GM12878 (cell line): ENCODE measurements around the gene TBX10. TPM values are rescaled to one million over a fixed set of nuclear protein-coding genes. Genes with fewer than 3 reads are reported as not detected.

Experiments
- CHD2 ChIP-seq: IDR thresholded peaks from 2 replicates; pipeline ENCODE4 v1.6.1; 2011; ENCODE audit warnings: low read depth, low read length, improper control_type of control experiment, borderline replicate concordance
- EP300 ChIP-seq, 2 experiments: fragments of 150-350 bp in 1 of 2; IDR thresholded peaks; 2 replicates each; pipeline ENCODE4 v1.6.1; 2011 to 2012; ENCODE audit warnings: low read depth in 2 of 2, low read length in 2 of 2, borderline replicate concordance in 1 of 2, improper control_type of control experiment in 1 of 2, inconsistent platforms in 1 of 2; ENCODE audit not compliant: control insufficient read depth in 1 of 2
- ESRRA ChIP-seq: IDR thresholded peaks from 2 replicates; pipeline ENCODE4 v1.6.1; 2012; ENCODE audit warnings: mild to moderate bottlenecking, low read length, improper control_type of control experiment
- EZH2 ChIP-seq: IDR thresholded peaks from 2 replicates; pipeline ENCODE4 v1.6.1; 2012; ENCODE audit warnings: low read depth, mild to moderate bottlenecking, control low read depth, inconsistent platforms, low read length, borderline replicate concordance; ENCODE audit not compliant: control insufficient read depth
- FOS ChIP-seq: IDR thresholded peaks from 3 replicates; pipeline ENCODE4 v1.6.1; 2011; ENCODE audit warnings: borderline replicate concordance; ENCODE audit not compliant: insufficient read length; ENCODE audit errors: extremely low read depth
- FOXM1 ChIP-seq: IDR thresholded peaks from 2 replicates; pipeline ENCODE4 v1.6.1; 2012; ENCODE audit warnings: low read depth, mild to moderate bottlenecking, inconsistent platforms, low read length, moderate library complexity
- IRF4 ChIP-seq: IDR thresholded peaks from 2 replicates; pipeline ENCODE4 v1.6.1; 2011; ENCODE audit warnings: low read depth, low read length
- JUND ChIP-seq: IDR thresholded peaks from 2 replicates; pipeline ENCODE4 v1.6.1; 2012; ENCODE audit warnings: low read depth, mild to moderate bottlenecking, low read length, improper control_type of control experiment, moderate library complexity
- KDM1A ChIP-seq: fragments of 200-600 bp; sonication (generic); IDR thresholded peaks from 2 replicates; pipeline ENCODE4 v1.6.1; 2016; ENCODE audit warnings: borderline replicate concordance
- KLF5 ChIP-seq: fragments of 450-650 bp; IDR thresholded peaks from 2 replicates; pipeline ENCODE4 v1.6.1; 2014; ENCODE audit warnings: mild to moderate bottlenecking; ENCODE audit not compliant: partially characterized antibody
- NFIC ChIP-seq: IDR thresholded peaks from 2 replicates; pipeline ENCODE4 v1.6.1; 2012; ENCODE audit warnings: low read depth, mild to moderate bottlenecking, inconsistent platforms, low read length, moderate library complexity
- NRF1 ChIP-seq: conservative IDR thresholded peaks from 2 replicates; pipeline ENCODE4 v1.6.1; 2011; ENCODE audit warnings: mild to moderate bottlenecking, low read depth, low read length, improper control_type of control experiment
- PAX8 ChIP-seq: fragments of 450-650 bp; IDR thresholded peaks from 2 replicates; pipeline ENCODE4 v1.6.1; 2017; ENCODE audit warnings: mild to moderate bottlenecking, moderate library complexity
- POU2F2 ChIP-seq: IDR thresholded peaks from 3 replicates; pipeline ENCODE4 v1.6.1; 2011; ENCODE audit warnings: low read depth, mild to moderate bottlenecking, low read length, borderline replicate concordance
- RAD21 ChIP-seq: IDR thresholded peaks from 2 replicates; pipeline ENCODE4 v1.6.1; 2011; ENCODE audit warnings: mild to moderate bottlenecking, low read depth, low read length, moderate library complexity; ENCODE audit not compliant: insufficient read depth
- SPI1 ChIP-seq: IDR thresholded peaks from 2 replicates; pipeline ENCODE4 v1.6.1; 2011; ENCODE audit warnings: low read depth, mild to moderate bottlenecking, low read length, moderate library complexity, borderline replicate concordance; ENCODE audit not compliant: insufficient read depth
- TCF3 ChIP-seq: IDR thresholded peaks from 2 replicates; pipeline ENCODE4 v1.6.1; 2012; ENCODE audit warnings: low read depth, mild to moderate bottlenecking, low read length, borderline replicate concordance; ENCODE audit not compliant: insufficient read depth
- ZBED1 ChIP-seq: IDR thresholded peaks from 2 replicates; pipeline ENCODE4 v1.6.1; 2016; ENCODE audit warnings: borderline replicate concordance
- polyA plus RNA-seq, 11 experiments: library from polyadenylated mRNA; depleted of rRNA in 4 of 11; unstranded in 6 of 11; stranded (reverse) in 5 of 11; fragments of >200 nt; fragmentation: Nextera tagmentation in 4 of 11; fragmentation: Illumina TruSeq in 1 of 11; extraction: Ambion mirVana in 4 of 11; extraction: Trizol in 1 of 11; gene quantifications; 1 replicate in 1 of 11; 2 replicates in 10 of 11; pipeline versions ENCODE4 v1.2.1 to v1.2.3, GENCODE V29; 2011 to 2016; ENCODE audit warnings: inconsistent platforms in 2 of 11, missing spikeins in 2 of 11, low read depth in 1 of 11
- total RNA-seq, 4 experiments: library from RNA; depleted of rRNA in 3 of 4; stranded (reverse); fragments of >200 nt in 3 of 4; fragmentation: Illumina TruSeq in 1 of 4; extraction: Trizol in 1 of 4; gene quantifications; 2 replicates each; pipeline versions ENCODE4 v1.2.1 to v1.2.3, GENCODE V29; 2013 to 2021
- TF ChIP-seq, protein P1 (sequence below), 3 experiments: IDR thresholded peaks in 2 of 3; conservative IDR thresholded peaks in 1 of 3; 2 replicates each; pipeline ENCODE4 v1.5.1; 2011; ENCODE audit warnings: low read depth in 3 of 3, low read length in 3 of 3, mild to moderate bottlenecking in 3 of 3, control low read depth in 2 of 3, moderate library complexity in 2 of 3, inconsistent platforms in 1 of 3, mixed read lengths in 1 of 3; ENCODE audit not compliant: control insufficient read depth in 2 of 3, insufficient read depth in 1 of 3; ENCODE audit errors: extremely low read depth in 1 of 3
- TF ChIP-seq, protein P2 (sequence below): IDR thresholded peaks from 2 replicates; pipeline ENCODE4 v1.6.1; 2012; ENCODE audit warnings: improper control_type of control experiment, low read depth, low read length; ENCODE audit not compliant: insufficient replicate concordance
- TF ChIP-seq, protein P3 (sequence below): fragments of 450-650 bp; IDR thresholded peaks from 2 replicates; pipeline ENCODE4 v1.6.1; 2014; ENCODE audit warnings: mild to moderate bottlenecking

Gene TBX10
- total and polyA plus RNA-seq, 10 of the 15 experiments (the other 5 are each of a cell fraction or from before 2014, with no cell fraction given), result 0.10 to 0.44 (median 0.20) TPM; not detected in 4

DNA sequence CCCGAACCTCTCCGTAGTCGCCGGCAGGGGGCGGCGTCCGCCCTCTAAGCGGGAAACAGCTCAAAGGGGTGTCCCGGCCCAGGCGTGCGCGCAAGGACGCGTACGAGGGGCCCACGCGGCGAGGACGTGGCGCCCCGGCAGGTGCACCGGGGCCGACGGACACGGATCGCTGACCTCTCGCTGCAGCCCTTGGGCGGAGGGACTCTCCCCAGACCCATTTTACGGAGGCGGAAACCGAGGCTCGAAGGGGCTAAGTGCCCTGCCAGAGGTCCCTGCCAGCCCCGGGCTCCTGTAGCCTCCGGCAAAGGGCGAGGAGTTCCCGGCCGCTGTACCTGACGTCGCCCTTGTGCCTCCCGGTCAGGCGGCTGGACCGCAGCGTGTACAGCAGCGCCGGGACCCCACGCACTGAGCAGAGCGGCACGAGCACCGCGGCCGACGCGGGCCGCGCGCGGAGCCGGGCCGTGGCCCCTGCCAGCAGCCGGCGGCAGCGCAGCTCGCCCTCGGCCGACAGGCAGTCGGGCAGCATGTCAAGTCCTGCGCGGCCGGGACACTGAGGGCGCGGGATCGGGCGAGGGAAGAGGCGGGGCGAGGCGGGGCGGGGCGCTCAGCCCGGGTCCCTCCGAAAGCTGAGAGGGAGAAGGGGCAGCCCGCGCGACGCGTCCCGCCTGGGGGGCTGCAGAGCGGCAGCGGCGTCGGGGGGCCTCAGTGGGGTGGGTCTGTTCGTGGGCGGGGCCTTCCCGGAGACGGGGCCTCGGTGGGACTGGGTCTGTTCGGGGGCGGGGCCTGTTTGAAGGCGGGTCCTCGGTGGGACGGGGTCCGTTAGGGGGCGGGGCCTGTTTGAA lies 10.0 kb downstream of the TBX10 start, which contains the start of gene NUDT8 (continued):
- TF ChIP-seq TCF3 (peak; percentile 93; the same call in 1 of the 2 replicates), CHD2 (peak; percentile 7; the same call in 1 of the 2 replicates), EZH2 (no peak), NRF1 (no peak), FOS (no peak), ZBED1 (no peak), SPI1 (no peak), EP300 (IDR thresholded peaks at IDR 0.05; ENCODE audit: borderline replicate concordance in 1 of 2, control insufficient read depth in 1 of 2, low read depth in 2 of 2, low read length in 2 of 2) (0 out of 4 replicates have a peak, but pooled peaks of 1 of the 2 experiments have one; percentile 23), KDM1A (no peak), RAD21 (peak; percentile 79), PAX8 (no peak), IRF4 (no peak), NFIC (no peak), ESRRA (no peak; the same call in 1 of the 2 replicates), JUND (peak; percentile 16; the same call in 1 of the 2 replicates), FOXM1 (no peak), KLF5 (peak; percentile 48), POU2F2 (no peak)
- TF ChIP-seq, protein P1, sequence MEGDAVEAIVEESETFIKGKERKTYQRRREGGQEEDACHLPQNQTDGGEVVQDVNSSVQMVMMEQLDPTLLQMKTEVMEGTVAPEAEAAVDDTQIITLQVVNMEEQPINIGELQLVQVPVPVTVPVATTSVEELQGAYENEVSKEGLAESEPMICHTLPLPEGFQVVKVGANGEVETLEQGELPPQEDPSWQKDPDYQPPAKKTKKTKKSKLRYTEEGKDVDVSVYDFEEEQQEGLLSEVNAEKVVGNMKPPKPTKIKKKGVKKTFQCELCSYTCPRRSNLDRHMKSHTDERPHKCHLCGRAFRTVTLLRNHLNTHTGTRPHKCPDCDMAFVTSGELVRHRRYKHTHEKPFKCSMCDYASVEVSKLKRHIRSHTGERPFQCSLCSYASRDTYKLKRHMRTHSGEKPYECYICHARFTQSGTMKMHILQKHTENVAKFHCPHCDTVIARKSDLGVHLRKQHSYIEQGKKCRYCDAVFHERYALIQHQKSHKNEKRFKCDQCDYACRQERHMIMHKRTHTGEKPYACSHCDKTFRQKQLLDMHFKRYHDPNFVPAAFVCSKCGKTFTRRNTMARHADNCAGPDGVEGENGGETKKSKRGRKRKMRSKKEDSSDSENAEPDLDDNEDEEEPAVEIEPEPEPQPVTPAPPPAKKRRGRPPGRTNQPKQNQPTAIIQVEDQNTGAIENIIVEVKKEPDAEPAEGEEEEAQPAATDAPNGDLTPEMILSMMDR (IDR thresholded peaks at IDR 0.05 in 2 of 3, conservative IDR thresholded peaks at IDR 0.05 in 1 of 3; ENCODE audit: control insufficient read depth in 2 of 3, extremely low read depth in 1 of 3, insufficient read depth in 1 of 3, low read depth in 3 of 3, low read length in 3 of 3), result peak; percentile 85 to 90 (median 88)
- TF ChIP-seq, protein P2, sequence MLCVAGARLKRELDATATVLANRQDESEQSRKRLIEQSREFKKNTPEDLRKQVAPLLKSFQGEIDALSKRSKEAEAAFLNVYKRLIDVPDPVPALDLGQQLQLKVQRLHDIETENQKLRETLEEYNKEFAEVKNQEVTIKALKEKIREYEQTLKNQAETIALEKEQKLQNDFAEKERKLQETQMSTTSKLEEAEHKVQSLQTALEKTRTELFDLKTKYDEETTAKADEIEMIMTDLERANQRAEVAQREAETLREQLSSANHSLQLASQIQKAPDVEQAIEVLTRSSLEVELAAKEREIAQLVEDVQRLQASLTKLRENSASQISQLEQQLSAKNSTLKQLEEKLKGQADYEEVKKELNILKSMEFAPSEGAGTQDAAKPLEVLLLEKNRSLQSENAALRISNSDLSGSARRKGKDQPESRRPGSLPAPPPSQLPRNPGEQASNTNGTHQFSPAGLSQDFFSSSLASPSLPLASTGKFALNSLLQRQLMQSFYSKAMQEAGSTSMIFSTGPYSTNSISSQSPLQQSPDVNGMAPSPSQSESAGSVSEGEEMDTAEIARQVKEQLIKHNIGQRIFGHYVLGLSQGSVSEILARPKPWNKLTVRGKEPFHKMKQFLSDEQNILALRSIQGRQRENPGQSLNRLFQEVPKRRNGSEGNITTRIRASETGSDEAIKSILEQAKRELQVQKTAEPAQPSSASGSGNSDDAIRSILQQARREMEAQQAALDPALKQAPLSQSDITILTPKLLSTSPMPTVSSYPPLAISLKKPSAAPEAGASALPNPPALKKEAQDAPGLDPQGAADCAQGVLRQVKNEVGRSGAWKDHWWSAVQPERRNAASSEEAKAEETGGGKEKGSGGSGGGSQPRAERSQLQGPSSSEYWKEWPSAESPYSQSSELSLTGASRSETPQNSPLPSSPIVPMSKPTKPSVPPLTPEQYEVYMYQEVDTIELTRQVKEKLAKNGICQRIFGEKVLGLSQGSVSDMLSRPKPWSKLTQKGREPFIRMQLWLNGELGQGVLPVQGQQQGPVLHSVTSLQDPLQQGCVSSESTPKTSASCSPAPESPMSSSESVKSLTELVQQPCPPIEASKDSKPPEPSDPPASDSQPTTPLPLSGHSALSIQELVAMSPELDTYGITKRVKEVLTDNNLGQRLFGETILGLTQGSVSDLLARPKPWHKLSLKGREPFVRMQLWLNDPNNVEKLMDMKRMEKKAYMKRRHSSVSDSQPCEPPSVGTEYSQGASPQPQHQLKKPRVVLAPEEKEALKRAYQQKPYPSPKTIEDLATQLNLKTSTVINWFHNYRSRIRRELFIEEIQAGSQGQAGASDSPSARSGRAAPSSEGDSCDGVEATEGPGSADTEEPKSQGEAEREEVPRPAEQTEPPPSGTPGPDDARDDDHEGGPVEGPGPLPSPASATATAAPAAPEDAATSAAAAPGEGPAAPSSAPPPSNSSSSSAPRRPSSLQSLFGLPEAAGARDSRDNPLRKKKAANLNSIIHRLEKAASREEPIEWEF, result no peak
- TF ChIP-seq, protein P3, sequence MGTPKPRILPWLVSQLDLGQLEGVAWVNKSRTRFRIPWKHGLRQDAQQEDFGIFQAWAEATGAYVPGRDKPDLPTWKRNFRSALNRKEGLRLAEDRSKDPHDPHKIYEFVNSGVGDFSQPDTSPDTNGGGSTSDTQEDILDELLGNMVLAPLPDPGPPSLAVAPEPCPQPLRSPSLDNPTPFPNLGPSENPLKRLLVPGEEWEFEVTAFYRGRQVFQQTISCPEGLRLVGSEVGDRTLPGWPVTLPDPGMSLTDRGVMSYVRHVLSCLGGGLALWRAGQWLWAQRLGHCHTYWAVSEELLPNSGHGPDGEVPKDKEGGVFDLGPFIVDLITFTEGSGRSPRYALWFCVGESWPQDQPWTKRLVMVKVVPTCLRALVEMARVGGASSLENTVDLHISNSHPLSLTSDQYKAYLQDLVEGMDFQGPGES, result no peak
